HG02840 (cell line): ENCODE results near the gene CDH19.
"Not testable (repeated sequence)": the region's sequence is repeated elsewhere in the genome, so short reads cannot be mapped to it uniquely, and the experiment has no call there.

Source experiments
- ATAC-seq: cut with Tn5 transposase; IDR thresholded peaks from one replicate; pipeline ENCODE4 v1.9.1; 2021; ENCODE audit warnings: mild to moderate bottlenecking, moderate library complexity, moderate number of reproducible peaks; ENCODE audit not compliant: unreplicated experiment, low FRiP score

CDH19 gene

DNA sequence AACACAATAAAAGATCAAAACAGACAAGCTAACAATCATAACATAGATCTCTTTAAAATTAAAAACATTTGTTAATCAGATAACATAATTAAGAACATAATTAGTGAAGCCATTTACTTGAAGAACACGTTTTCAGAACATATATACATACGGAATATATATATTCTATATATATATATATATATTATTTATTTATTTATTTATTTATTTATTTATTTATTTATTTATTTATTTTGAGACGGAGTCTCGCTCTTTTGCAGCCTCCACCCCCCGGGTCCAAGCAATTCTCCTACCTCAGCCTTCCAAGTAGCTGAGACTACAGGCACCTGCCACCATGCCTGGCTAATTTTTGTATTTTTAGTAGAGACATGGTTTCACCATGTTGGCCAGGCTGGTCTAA lies 137.7 kb downstream of the CDH19 start:
- ATAC-seq, result not testable (repeated sequence)

DNA sequence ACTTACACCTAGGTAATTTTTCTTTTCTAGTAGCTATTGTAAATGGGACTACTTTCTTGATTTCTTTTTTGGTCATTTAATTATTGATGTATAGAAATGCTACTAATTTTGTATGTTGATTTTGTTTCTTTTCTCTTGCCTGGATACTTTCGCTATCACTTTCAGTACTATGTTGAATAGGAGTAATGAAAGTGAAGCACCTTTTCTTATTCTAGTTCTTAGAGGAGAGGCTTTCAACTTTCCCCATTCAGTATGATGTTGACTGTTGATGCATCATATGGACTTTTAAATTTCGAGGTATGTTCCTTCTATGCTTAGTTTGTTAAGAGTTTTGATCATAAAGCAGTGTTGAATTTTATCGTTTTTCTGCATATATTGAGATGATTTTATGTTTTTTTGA lies 142.5 kb downstream of the CDH19 start:
- ATAC-seq, result no peak

DNA sequence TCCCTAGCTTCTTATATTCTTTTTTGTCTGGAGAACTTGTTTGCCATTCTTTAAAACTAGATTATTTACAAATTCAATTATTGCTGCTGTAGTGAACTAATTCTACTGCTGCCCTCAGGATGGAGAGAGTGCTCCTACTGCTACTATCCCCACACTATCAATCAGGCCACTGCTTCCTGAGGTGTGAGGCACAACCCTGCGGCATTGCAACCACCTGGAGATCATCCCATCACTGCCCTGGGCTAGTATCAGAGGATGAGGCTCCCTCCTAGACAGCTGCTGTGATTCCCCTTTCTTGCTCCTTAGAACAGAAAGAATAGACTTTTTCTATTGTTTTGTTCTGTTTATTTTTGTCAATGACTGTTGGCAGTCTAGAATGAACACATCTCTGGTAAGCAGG lies 146.6 kb downstream of the CDH19 start:
- no peak for ATAC-seq
